Right atrium auricular region (tissue), 2 donors: ENCODE results near the gene PID1. TPM values are rescaled to one million over a fixed set of nuclear protein-coding genes. Genes with fewer than 3 reads are reported as not detected.

Experiments used
- DNase-seq: peaks from one replicate; pipeline ENCODE4 v3.0.0-alpha.2; 2019; ENCODE audit warnings: low spot score
- H3K27ac ChIP-seq, 2 donors: fragments of 200-600 bp; sonication (generic); 1 replicate in 1 of 2; 2 replicates in 1 of 2; pipeline ENCODE4 v1.5.1; 2016 to 2019
- H3K27me3 ChIP-seq, 2 donors: fragments of 200-600 bp; sonication (generic); one replicate each; pipeline versions ENCODE4 v1.5.1 to v1.6.0; 2017 to 2019
- H3K36me3 ChIP-seq: fragments of 200-600 bp; sonication (generic); one replicate; pipeline ENCODE4 v1.5.1; 2016
- H3K4me1 ChIP-seq, 2 donors: fragments of 200-600 bp; sonication (generic); one replicate each; pipeline versions ENCODE4 v1.5.1 to v1.6.0; 2017 to 2019
- H3K4me3 ChIP-seq, 2 donors: fragments of 200-600 bp; sonication (generic); 1 replicate in 1 of 2; 2 replicates in 1 of 2; pipeline ENCODE4 v1.5.1; 2017 to 2019; ENCODE audit warnings: mild to moderate bottlenecking in 1 of 2, moderate library complexity in 1 of 2
- H3K9me3 ChIP-seq, 2 donors: fragments of 200-600 bp; sonication (generic); one replicate each; pipeline ENCODE4 v1.5.1; 2019
- total RNA-seq, 2 donors: library from RNA; depleted of rRNA; stranded (reverse); fragments of >200 nt; gene quantifications; one replicate each; pipeline ENCODE4 v1.1.0, GENCODE V29; 2016
- TF ChIP-seq, protein P1 (sequence below), 2 donors: fragments of 200-600 bp; sonication (generic); IDR thresholded peaks; one replicate each; pipeline ENCODE4 v1.5.1; 2019; ENCODE audit warnings: antibody characterized with exemption in 2 of 2

The PID1 gene
- total RNA-seq, 2 donors from 2014 or later, result 9.1 to 24.0 TPM

DNA sequence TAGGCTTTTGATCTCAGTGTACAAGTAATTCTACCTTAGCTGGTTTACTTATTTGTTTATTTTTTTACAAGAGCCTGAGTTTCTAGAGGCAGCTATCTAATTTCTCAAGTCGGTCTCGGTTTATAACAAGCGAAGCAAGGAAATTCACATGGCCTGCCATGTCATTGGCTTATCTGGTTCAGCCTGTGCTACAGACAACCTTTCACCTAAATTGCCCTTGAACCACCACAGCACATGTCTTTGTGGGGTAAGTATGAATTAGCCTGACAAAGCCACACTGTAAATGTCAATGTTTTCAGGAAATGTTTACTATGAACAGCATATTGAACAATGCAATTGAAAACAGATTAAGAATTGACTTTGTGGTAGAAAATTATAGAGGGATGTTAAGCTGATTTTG lies 167.1 kb downstream of the PID1 start:
- Histone ChIP-seq H3K4me1 (no peaks in the 10 kb centered on the region), H3K9me3 (no peaks in the 10 kb centered on the region), H3K4me3 (no peak overlapping the region), H3K27me3 (no peaks in the 10 kb centered on the region), H3K36me3 (no peaks in the 10 kb centered on the region), H3K27ac (no peak overlapping the region)
- DNase-seq, result no peak
- TF ChIP-seq, protein P1, sequence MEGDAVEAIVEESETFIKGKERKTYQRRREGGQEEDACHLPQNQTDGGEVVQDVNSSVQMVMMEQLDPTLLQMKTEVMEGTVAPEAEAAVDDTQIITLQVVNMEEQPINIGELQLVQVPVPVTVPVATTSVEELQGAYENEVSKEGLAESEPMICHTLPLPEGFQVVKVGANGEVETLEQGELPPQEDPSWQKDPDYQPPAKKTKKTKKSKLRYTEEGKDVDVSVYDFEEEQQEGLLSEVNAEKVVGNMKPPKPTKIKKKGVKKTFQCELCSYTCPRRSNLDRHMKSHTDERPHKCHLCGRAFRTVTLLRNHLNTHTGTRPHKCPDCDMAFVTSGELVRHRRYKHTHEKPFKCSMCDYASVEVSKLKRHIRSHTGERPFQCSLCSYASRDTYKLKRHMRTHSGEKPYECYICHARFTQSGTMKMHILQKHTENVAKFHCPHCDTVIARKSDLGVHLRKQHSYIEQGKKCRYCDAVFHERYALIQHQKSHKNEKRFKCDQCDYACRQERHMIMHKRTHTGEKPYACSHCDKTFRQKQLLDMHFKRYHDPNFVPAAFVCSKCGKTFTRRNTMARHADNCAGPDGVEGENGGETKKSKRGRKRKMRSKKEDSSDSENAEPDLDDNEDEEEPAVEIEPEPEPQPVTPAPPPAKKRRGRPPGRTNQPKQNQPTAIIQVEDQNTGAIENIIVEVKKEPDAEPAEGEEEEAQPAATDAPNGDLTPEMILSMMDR (IDR thresholded peaks at IDR 0.05), result no peak

- DNase-seq, result no peak
- Histone ChIP-seq H3K9me3 (no peaks in the 10 kb centered on the region), H3K27ac (no peak overlapping the region), H3K36me3 (no peaks in the 10 kb centered on the region), H3K4me1 (no peaks in the 10 kb centered on the region), H3K27me3 (no peaks in the 10 kb centered on the region), H3K4me3 (no peak overlapping the region)
- TF ChIP-seq, protein P1 (IDR thresholded peaks at IDR 0.05), result no peak
These were observed 169.8 kb downstream of the PID1 start for GRCh38 chr2:229101314-229101713.

GRCh38 chr2:229099231-229099630 lies 171.9 kb downstream of the PID1 start:
- Histone ChIP-seq H3K36me3 (no peaks in the 10 kb centered on the region), H3K27me3 (no peaks in the 10 kb centered on the region), H3K4me3 (no peak overlapping the region), H3K9me3 (no peaks in the 10 kb centered on the region), H3K27ac (no peak overlapping the region), H3K4me1 (no peaks in the 10 kb centered on the region)
- no peak for DNase-seq
- TF ChIP-seq, protein P1 (IDR thresholded peaks at IDR 0.05), result no peak

DNA sequence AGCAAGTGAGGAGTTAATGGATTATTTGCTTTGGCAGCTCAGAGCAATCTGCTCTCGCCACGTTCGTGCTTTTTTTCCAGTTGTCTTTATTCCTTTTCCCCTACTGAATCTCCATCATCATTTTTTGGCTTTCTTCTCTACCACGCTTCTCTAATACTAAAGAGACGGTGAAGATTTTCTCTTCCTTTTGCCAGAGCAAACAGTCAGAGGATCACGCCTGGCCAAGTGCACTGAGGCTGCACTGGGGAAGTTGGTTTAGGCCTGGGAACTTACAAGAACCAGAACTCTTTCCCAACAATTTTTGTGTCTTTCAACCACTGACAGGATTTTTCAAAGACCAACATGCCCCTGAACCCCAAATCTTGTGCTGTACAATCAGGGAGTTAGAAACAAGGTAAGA lies 172.3 kb downstream of the PID1 start:
- no peaks in the 10 kb centered on the region for H3K9me3 ChIP-seq
- TF ChIP-seq, protein P1 (IDR thresholded peaks at IDR 0.05), result no peak
- H3K27me3 ChIP-seq, result no peaks in the 10 kb centered on the region
- no peaks in the 10 kb centered on the region for H3K36me3 ChIP-seq
- H3K4me3 ChIP-seq, result no peak overlapping the region
- no peak overlapping the region for H3K27ac ChIP-seq
- H3K4me1 ChIP-seq, result no peaks in the 10 kb centered on the region
- no peak for DNase-seq

DNA sequence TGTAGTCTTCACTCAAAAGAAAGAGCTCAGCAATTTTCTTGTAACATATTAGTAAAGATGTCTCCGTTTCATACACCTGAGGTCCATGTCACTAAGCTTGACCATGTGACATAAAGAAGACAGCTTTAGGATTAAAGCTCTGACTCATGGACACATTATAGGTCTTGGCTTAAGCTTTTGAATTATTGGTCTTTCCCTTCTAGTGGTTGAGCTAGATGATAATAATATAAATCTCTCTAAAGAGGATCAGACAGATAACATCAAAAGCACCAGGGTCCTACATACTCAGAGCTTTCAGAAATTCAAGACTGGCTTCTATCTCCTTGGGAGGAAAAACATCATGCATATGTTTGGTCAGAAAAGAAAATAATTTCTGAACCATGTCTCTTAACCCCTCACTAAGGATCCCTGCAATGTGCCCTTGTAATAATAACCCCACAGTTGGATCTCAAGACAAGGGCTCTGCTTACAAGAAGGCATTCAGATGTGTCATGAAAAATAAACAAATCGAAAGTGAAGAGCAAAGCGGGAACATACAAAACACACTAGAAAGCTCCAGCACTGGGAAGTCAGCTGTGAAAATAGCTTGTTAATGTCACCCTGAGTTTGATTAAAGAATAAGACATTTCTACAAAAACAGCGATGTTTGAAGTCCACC lies 174.5 kb downstream of the PID1 start:
- Histone ChIP-seq H3K4me1 (no peaks in the 10 kb centered on the region), H3K36me3 (no peaks in the 10 kb centered on the region), H3K27ac (no peak overlapping the region), H3K27me3 (no peaks in the 10 kb centered on the region), H3K4me3 (no peak overlapping the region), H3K9me3 (no peaks in the 10 kb centered on the region)
- no peak for DNase-seq
- TF ChIP-seq, protein P1 (IDR thresholded peaks at IDR 0.05), result no peak

DNA sequence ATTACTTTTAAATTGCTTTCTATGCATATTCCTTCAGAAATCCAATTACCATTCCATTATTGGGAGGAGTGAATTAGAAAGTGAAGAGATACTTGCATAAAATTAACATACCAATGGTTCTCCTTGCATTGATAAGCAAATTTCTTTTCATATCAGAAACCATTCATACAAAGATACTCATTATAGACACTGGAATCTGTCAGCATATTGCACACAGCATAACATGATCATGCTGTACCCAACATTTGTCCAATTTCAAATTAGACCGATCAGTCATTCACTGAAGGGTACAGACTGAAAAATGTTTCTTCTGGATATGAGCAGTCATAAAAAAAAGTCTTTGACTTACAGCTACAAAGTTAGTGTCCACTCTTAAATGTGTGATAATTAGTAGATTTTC lies 175.6 kb downstream of the PID1 start:
- DNase-seq, result no peak
- Histone ChIP-seq H3K4me1 (no peaks in the 10 kb centered on the region), H3K4me3 (no peak overlapping the region), H3K9me3 (no peaks in the 10 kb centered on the region), H3K36me3 (no peaks in the 10 kb centered on the region), H3K27me3 (no peaks in the 10 kb centered on the region), H3K27ac (no peak overlapping the region)
- TF ChIP-seq, protein P1 (IDR thresholded peaks at IDR 0.05), result no peak
